Gastroesophageal sphincter (tissue), 3 donors: ENCODE measurements around the gene DCXR.

Experiments
- CTCF ChIP-seq, 4 experiments: fragments of 200-600 bp in 2 of 4; fragments of 450-650 bp in 2 of 4; sonication (generic) in 1 of 4; IDR thresholded peaks; one replicate each; pipeline ENCODE4 v1.5.1; 2017 to 2019; ENCODE audit warnings: antibody characterized with exemption in 4 of 4, mild to moderate bottlenecking in 2 of 4, moderate library complexity in 2 of 4
- POLR2AphosphoS5 ChIP-seq: sonication (generic); formaldehyde crosslinking; IDR thresholded peaks from one replicate; pipeline ENCODE4 v1.6.1; 2017; ENCODE audit warnings: antibody characterized with exemption

- no peak for TF ChIP-seq CTCF (IDR thresholded peaks at IDR 0.05)
- no peak for TF ChIP-seq POLR2AphosphoS5
Observed at GRCh38 chr17:82022981-82023446, 14.5 kb downstream of the DCXR start, which contains the start of gene LRRC45.
